NCI-H128 (cell line): ENCODE measurements around the gene HPCAL1.
"Not testable (repeated sequence)": the region's sequence is repeated elsewhere in the genome, so short reads cannot be mapped to it uniquely, and the experiment has no call there.

Experiments used
- DNase-seq: peaks from one replicate; lab custom pipeline; 2025; ENCODE audit not compliant: unreplicated experiment; lab: John Stamatoyannopoulos, UW

HPCAL1 gene

DNA sequence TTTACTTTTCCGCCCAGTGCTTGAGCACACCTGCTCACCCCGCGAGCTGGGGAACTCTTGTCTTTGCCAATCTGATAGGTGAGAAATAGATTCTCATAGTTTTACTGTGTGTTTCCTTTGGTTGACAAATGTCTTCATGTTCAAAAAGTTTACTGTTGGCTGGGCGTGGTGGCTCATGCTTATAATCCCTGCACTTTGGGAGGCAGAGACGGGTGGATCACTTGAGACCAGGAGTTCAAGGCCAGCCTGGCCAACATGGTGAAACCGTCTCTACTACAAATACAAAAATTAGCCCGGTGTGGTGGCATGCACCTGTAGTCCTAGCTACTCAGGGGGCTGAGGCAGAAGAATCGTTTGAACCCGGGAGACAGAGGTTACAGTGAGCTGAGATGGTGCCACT lies 135.1 kb downstream of the HPCAL1 start:
- DNase-seq: no peak

DNA sequence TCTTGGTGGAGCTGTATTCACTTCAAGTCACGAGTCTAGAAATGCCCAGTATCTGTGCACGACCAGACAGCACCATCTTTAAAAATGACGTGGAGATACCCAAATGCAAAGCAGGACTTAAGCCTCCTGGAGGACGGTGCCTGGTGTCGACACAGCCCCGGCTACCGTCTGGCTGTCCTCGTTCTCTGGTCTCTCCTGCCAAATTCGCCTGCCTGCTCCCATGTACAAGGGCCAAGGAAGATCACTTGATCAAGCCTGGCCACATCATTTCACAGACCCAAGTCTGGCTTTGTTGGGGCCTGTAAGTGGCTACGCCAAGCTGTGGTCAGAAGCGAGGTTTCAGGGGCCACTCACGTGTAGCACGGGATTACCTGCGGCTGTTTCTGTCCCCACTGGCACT lies 136.0 kb downstream of the HPCAL1 start:
- no peak for DNase-seq

DNA sequence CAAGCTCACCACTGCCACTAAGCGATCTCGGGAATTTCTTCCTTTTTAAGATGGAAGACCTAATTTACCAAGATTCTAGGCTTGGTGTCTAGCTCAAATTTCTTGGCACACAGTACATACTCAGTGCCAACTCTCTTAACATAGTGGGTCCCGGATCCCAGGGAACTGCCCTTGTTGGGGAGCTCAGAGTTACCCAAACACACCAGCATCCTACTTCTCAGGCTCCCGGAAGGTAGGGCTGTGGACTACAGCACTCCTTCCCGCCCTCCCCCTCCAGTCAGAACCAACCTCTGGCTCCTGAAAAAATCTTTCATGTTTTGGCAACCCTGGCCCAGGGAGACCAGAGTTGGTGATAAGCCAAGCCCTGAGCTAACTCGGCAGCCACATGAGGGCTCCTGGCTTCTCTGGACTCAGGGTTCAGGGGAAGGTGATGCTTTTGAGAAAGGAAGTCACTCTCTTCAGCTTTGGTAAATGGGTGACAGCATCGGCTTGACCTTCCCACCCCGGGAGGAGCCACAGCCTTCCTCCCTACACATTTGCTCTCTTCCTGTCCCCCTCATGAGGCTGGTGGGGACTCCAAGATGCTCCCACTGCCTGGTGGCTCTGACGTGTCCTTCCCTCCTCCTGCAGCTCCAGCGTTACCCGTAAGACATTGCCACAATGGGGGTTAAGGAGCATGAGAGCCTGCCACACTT lies 136.6 kb downstream of the HPCAL1 start:
- DNase-seq: no peak

DNA sequence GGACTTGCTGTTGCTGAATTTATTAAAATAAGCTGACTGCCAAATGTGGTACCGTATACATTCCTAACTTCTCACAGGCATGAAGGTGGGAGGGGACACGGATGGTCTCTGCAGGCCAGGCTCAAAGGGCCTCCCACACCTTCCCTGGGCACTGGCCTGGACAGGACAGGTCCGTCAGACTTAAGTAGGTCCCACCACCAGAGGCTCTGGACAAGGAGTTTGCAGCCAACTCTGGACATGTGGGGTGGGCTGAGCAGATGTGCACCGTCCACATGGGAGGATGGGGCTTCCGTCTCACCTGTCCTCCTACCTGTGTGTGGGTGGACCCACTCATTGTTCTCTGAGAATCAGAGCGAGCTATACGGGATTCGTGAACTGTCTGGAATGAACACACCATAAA lies 137.3 kb downstream of the HPCAL1 start:
- no peak for DNase-seq

DNA sequence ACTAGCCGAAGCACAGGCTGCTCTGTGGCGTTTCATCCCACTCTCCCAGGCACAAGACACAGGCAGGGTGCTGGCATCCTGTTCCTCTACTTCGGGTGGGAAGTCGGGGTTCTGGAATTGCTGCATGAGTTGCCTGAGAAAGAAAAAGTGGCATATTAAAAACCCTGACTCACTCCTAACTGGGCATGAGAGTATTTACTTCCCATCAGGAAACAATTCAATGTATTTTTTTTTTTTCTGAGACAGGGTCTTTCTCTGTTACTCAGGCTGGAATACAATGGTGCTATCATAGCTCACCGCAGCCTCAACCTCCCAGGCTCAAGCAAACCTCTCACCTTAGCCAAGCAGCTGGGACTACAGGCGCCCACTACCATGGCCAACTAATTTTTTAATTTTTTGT lies 138.0 kb downstream of the HPCAL1 start:
- DNase-seq: no peak

DNA sequence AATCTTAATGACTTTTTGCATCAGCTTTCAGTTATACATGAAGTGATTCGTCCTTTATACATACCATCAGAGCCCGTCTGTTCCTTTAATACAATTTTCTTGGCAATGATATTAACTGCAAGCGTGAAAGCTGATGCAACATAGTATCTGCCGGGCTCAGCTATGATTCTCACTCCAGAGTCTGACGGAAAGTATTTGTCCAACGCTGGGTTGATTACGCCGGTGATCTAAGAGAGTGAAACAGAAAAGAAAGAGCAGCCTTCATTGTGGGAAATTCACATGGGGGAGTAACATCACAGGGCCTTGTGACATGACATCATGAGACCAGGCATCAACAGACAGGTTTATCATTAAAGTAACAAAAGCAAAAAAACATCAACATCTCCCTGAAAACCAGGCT lies 139.2 kb downstream of the HPCAL1 start:
- no peak for DNase-seq

DNA sequence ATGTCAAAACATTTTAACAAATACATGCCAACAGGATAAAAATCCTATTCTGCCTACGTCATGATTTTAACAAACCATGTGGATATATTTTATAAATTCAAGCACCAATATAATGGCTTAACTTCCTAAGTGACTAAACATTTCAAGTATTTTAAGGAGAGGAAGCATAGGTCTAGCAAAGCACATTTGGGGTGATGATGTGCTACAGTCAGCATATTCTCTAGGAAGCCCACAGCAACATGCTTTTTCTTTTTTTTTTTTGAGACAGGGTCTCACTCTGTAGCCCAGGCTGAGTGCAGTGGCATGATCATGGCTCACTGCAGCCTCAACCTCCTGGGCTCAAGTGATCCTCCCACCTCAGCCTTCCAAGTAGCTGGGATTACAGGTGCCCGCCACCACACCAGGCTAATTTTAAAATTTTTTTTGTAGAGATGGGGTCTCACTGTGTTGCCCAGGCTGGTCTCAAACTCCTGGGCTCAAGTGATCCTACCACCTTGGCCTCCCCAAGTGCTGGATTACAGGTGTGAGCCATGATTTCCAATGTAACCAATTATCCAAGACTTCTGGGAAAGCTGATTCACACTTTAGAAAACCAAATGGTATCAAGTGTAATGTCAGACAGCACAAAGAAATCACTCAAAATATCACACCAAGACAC lies 139.9 kb downstream of the HPCAL1 start:
- DNase-seq: not testable (repeated sequence)

DNA sequence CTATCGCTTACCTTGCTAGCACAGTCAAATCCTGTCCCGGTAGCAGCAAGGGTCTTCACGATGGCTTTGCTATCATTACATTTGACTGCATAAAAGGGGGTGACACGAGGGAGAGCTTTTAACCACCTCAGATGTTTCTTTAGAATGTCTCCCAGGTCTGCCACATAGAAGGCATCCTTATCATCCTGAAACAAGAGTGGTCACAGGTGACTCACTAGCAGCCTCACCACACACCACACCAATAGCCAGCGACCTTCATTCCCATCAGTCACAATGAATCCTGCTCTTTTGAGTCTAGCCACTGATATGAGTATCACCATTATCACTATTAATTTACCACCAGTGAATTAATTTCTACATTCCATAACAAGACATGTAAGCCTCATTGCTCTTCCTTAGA lies 141.8 kb downstream of the HPCAL1 start:
- DNase-seq: no peak

DNA sequence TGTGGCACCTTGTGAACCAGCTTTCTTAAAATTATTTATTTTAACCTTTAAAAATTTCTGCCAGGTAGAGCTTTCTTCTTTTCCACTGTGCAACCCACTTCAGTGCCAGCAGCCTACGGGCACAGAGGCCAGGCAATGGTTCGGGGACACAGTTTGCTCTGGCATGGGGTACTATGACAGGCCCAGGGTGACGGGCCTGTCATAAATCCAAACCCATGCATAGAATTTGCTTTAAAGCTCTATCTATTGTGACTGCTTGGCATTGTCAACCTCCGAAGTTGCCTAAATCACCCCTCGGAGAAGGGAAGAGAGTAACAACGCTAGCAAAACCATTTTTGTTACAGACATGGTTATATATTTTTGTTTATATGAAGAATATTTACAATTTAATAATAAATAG lies 143.9 kb downstream of the HPCAL1 start:
- DNase-seq: no peak

DNA sequence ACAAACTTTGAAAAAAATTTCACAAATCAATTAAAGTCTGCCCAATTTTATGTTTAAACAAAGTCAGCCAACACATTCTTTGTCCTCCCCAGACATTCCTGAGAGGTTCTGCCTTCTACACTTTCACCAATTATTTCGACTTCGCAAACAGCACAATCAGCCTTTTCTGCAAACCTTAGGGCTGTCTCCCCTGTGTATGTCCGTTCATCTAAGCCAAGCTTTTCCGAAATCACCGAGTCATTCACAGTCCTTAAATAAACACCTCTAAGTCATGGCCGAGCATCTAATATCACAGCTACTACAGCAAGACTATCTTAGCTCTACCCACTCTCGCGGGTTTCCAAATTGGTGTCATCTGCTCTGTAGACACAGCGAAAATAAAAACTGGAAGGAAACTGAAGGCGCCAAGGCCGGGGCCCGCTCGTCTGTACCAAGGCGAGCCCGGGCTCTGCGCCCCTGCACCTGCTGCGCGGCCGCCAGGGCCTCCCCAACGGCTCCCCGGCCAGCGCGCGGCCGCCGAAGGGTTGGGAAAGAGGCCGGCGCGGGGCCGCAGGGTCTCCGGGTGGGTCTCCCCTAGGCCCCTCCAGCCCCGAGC lies 144.7 kb downstream of the HPCAL1 start:
- no peak for DNase-seq

DNA sequence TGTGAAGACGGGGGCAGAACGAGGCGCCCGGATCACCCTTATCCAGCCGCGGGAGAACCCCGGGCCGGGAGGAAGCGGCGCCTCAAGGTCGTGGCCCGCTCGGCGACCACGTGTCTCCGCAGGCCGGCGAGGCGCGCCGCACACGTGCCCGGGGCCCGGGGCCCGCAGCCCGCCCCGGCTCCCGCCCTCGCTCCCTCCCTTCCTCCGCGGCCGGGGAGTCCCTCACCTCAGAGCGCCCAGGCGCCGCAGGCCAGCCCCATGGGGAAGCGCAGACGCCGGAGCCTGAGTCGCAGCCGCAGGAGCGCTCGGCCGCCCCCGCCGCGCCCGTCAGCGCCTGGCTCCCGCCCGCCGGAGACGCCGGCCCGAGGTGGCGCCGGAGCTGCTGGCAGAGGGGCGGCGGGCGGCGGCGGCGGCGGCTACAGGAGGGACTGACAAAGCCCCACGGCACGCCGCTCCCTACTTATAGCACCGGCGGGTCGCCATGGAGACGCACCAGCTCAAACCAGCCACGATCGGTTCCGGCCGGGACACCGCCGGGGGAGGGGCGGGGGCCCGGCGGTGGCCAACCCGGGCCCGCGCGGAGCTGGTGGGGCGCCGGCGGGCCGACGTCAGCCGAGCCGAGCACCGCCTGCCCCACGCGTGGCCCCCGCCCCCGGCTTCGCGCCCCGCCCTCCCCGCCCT lies 145.3 kb downstream of the HPCAL1 start, which contains the start of gene ODC1:
Gene ODC1, minus strand, starts transcription at position 433 of the 681 bp plus-strand sequence. CDS start 3,295 bp downstream, outside the sequence.
- DNase-seq: peak; percentile 72

DNA sequence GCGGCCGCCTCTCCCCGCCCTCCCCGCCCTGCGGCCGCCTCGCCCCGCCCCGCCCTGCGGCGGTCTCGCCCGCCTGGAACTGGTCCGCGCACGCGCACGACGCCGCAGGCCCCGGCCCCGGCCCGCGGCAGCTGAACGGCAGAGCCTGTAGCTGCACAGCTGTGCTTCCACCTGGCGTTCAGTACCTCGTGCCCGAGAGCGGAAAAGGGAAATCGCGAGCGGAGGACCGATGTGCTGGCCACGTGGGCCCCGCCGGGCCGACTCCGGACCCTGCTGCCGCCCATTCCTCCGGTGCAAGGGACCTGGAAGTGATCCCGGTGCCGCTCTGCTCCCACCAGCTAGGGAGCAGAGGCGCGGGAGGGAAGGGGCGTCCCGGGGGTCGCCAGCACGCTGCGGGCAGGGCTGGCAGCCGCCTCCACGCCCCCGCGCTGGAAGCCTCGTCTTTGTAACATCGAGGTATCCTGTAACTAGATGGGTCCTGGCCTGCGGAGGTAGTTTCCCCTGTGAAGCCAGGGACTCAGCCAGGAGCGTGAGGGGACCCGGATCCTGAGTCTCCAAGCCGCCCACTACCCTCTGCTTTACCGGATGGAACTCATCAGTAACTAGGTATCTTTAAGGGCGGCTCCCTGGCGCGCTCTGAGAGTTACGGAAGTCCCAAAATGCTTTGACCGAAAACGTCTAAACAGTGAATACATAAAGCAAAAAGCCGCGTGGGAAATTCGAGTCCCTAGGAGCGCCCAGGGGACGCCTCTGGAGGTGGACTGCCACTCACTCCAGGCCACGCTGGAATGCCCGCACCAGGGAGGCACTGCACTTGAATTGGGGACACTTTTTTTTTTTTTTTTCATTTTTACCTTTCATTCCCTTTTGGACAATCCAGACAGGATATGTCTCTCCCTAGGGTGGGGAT lies 146.1 kb downstream of the HPCAL1 start:
- DNase-seq: peak; percentile 68

DNA sequence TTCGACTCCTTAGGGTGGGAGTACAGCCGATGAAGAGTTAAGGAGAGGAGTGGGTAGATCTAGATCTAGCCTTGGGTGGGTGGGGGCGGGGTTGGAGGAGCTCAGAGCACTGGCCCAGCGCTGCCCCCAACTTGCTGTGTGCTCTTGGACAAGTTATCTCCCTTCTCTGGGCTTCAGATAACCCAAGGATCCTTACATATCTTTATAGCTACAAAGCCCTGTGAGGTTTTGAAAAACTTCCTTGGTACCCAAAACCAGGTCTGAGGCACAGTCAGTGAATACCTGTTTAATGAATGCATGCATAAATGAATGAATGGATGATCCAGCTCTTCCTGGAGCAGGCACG lies 146.8 kb downstream of the HPCAL1 start:
- DNase-seq: no peak

DNA sequence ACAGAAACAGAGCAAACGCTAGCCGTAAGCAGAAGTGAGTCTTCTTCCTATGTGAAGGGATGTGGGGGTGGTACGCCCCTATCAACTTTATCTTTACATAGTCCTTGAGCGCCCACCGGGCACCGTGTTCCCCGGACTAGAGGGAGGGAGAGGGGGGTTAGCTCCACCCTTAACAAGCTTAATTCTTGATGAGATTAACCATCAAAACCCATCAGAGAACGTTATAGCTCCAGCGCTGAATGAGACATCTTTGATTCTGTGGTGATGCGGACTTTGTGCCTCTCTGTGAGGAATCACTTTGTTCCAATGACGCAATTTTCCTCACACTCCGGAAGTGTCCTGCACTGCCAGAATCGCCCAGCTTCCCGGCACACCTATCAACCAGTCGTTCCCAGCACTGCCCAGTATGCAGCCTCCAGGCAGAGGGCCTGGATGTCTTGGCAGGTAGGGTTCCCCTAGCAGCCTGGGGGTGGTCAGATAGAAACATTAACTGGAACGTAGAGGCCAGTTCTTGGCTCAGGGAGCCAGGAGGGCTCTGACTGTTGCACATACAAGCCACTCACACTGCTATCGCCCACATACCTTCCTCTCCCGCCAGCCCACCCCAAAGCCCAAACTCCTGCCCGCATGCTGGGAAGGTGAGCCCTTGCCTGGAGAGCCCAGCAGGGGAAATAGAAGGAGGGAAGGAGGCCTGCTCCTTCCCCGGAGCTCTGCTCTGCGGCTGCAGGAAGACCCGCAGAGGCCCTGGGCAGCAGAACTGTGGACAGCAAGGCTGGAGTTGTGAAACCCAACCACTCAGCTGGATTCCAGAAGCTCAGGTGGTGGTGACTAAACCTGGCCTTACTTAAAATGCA lies 147.4 kb downstream of the HPCAL1 start:
- no peak for DNase-seq

DNA sequence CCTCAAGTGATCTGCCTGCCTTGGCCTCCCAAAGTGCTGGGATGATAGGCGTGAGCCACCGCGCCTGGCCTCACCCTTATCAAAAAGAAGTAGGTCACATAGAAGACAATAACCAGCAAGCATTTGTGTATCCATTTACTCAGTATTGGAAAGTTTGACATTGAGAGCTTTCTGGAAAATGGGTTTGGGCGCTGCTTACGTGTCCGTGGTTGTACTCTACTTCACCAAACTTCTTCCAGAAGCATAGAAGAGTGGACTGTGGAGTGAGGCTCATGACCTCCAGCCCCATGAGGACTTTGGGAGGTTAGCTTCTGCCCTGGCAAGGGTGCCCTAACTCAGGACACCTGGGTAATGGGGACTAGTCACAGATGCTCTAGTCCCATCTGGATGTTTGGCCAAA lies 149.1 kb downstream of the HPCAL1 start:
- DNase-seq: no peak

DNA sequence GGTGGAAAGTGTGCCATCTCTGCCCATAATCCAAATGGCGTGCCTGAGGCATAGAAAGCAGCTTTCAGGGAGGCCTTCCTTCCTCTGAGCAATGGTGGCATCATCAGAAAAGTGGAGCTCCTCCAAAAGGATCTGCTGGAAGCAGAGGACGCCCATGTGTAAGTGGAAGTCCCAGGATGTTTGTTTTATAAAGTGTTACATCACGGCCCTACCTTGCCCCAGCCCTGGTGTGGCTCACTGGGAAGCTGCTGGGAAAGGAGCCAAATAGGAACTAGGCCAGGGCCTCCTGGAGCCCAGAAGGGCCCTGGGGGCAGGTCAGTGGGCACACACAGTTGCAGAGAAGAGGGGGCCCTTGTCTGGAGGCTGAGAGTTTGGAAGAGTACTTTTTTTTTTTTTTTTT lies 149.6 kb downstream of the HPCAL1 start:
- no peak for DNase-seq

DNA sequence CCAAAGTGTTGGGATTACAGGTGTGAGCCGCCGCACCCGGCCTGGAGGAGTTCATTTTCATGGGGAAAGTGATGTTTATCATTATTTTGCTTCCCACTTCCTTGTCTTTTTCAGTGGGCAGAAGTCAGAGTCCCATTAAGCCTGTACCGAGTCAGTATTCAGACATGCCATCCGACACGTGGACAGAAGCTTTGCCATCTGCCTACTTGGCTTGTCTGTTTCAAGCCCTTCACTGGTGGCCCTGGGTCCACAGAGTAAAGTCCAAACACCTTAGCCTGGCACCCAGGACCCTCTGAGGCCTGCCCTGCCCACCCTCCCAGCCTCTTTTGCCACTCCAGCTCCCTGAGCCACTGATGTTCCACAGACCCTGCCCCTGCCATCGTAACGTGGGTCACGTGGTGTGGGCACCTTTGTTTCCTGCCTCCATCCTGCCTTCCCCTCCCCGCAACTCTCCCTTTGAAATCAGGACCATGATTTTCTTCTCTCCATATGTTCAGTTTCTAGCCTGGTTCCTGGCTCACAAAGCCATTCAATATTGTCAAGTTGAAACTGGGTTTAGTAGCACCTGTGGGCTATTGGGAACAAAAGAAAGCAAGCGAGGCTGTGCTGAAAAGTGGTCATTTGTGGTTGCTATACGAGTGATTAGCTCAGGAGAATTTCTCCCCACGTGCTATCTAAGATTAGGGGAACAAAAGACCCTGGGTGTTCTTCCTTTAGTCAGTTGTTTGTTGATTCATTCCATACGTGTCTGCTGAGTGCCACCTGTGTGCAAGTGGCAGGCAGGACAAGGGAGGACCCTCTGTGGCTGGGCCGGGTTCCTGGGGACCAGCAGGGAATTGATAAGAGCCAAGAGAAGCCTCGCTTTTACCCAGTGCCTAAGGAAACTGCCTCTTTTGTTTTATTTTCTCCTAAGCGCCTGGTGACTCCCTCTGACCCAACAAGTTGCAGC lies 150.5 kb downstream of the HPCAL1 start:
- no peak for DNase-seq

DNA sequence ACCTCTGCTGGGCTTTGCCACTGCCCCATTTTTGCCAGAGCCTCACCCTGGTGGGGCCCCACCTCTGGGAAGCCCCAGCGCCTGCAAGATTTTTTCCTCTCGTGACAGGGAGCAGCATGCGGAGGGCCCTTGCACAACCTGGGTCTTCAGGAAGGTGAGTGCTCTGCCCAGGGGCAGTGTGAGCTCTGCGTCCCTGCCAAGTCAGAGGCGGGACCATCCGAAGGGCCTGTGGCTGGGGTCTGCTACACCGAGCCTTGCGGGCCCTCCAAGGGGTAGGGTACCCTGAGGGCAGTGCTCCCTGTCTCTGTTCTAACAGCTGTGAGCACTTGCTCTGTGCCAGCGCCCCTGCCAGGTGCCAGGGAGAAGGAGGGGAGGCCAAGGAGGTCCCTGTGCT lies 151.2 kb downstream of the HPCAL1 start:
- no peak for DNase-seq

DNA sequence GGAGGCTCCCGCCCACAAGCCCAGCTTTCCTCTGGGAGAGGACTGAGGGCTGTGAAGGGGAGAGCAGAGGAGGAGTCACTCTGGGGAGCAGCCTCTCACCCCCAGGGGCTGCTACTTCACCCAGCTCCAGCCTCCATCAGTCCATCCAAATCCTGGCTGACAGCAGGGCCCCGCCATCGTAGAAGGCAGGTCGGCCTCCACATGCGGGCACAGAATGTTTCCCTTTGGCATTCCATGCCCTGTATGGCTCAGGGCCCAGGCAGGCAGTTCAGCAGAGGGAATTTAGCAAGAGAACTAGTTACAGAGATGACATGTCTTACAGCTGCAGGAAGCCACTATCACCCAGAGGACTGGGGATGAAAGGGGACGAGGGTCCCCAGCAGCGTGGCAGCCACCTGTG lies 151.8 kb downstream of the HPCAL1 start:
- DNase-seq: no peak
